Neural cell (in vitro differentiated cells): ENCODE results near the gene DDI1. TPM values are rescaled to one million over a fixed set of nuclear protein-coding genes. Genes with fewer than 3 reads are reported as not detected.

ENCODE experiments used
- H2AFZ ChIP-seq: fragments of 200-600, 300-800 bp; sonication (generic), shearing (Covaris generic); 2 replicates; pipeline ENCODE4 v1.6.0; 2014; ENCODE audit warnings: low read depth, mild to moderate bottlenecking, antibody characterized with exemption, low read length, moderate library complexity
- H3F3A ChIP-seq: fragments of 200-600 bp; shearing (Covaris generic); 2 replicates; pipeline ENCODE4 v1.6.1; 2016; ENCODE audit warnings: mild to moderate bottlenecking, moderate library complexity, mixed read lengths, antibody characterized with exemption, low read length; ENCODE audit not compliant: insufficient read depth, poor library complexity, severe bottlenecking
- H3K27ac ChIP-seq: fragments of 200-600, 300-800 bp; sonication (generic), shearing (Covaris generic); 2 replicates; pipeline ENCODE4 v1.5.1; 2014; ENCODE audit warnings: mild to moderate bottlenecking, low read length, moderate library complexity
- H3K27me3 ChIP-seq: fragments of 300-800, 200-600 bp; sonication (generic), shearing (Covaris generic); 2 replicates; pipeline ENCODE4 v1.6.0; 2014; ENCODE audit warnings: mild to moderate bottlenecking, low read depth, low read length, moderate library complexity; ENCODE audit not compliant: insufficient read depth
- H3K36me3 ChIP-seq: fragments of 300-800, 200-600 bp; sonication (generic), shearing (Covaris generic); 2 replicates; pipeline ENCODE4 v1.5.1; 2014; ENCODE audit warnings: mild to moderate bottlenecking, antibody characterized with exemption, low read length, moderate library complexity; ENCODE audit not compliant: insufficient read depth
- H3K4me2 ChIP-seq: fragments of 300-800, 200-600 bp; sonication (generic), shearing (Covaris generic); 2 replicates; pipeline ENCODE4 v1.6.0; 2014; ENCODE audit warnings: mild to moderate bottlenecking, low read length
- H3K4me3 ChIP-seq: fragments of 300-800, 200-600 bp; sonication (generic), shearing (Covaris generic); 2 replicates; pipeline ENCODE4 v1.5.1; 2014; ENCODE audit warnings: mild to moderate bottlenecking, low read length, moderate library complexity
- H3K79me2 ChIP-seq: fragments of 200-600 bp; shearing (Covaris generic); replicated peaks from 2 replicates; pipeline ENCODE4 v1.6.0; 2014; ENCODE audit warnings: mild to moderate bottlenecking, low read length, moderate library complexity; ENCODE audit not compliant: insufficient read depth
- H3K9ac ChIP-seq: fragments of 300-800, 200-600 bp; sonication (generic), shearing (Covaris generic); 2 replicates; pipeline ENCODE4 v1.6.1; 2016; ENCODE audit warnings: mild to moderate bottlenecking, low read length, mixed read lengths
- H3K9me2 ChIP-seq: fragments of 200-600 bp; shearing (Covaris generic); 2 replicates; pipeline ENCODE4 v1.6.1; 2016; ENCODE audit warnings: mild to moderate bottlenecking, low read length, mixed read lengths; ENCODE audit not compliant: insufficient read depth
- H3K9me3 ChIP-seq: fragments of 200-600, 300-800 bp; sonication (generic), shearing (Covaris generic); 2 replicates; pipeline ENCODE4 v1.6.1; 2016; ENCODE audit warnings: mild to moderate bottlenecking, mixed run types, low read length, moderate library complexity, mixed read lengths
- H4K20me1 ChIP-seq: fragments of 200-600 bp; shearing (Covaris generic); 2 replicates; pipeline ENCODE4 v1.6.1; 2016; ENCODE audit warnings: mild to moderate bottlenecking, mixed run types; ENCODE audit not compliant: insufficient read depth
- CTCF ChIP-seq: fragments of 450-650 bp; IDR thresholded peaks from 2 replicates; pipeline ENCODE4 v1.5.1; 2014; ENCODE audit warnings: antibody characterized with exemption, mild to moderate bottlenecking, moderate library complexity; ENCODE audit not compliant: poor library complexity, severe bottlenecking
- EP300 ChIP-seq: fragments of 450-650 bp; conservative IDR thresholded peaks from 2 replicates; pipeline ENCODE4 v1.6.1; 2014; ENCODE audit warnings: antibody characterized with exemption, mild to moderate bottlenecking, moderate library complexity; ENCODE audit not compliant: poor library complexity, severe bottlenecking
- EZH2 ChIP-seq: fragments of 200-600, 300-800 bp; shearing (Covaris generic), sonication (generic); IDR thresholded peaks from 2 replicates; pipeline ENCODE4 v1.6.1; 2014; ENCODE audit warnings: antibody characterized with exemption, low read length, borderline replicate concordance, mild to moderate bottlenecking; ENCODE audit not compliant: insufficient read depth, poor library complexity, severe bottlenecking
- MXI1 ChIP-seq: fragments of 450-650 bp; conservative IDR thresholded peaks from 2 replicates; pipeline ENCODE4 v1.6.1; 2014; ENCODE audit warnings: antibody characterized with exemption, mild to moderate bottlenecking; ENCODE audit not compliant: poor library complexity, severe bottlenecking
- POLR2AphosphoS5 ChIP-seq: IDR thresholded peaks from 2 replicates; pipeline ENCODE4 v1.6.1; 2012
- RAD21 ChIP-seq: fragments of 450-650 bp; conservative IDR thresholded peaks from 2 replicates; pipeline ENCODE4 v1.6.1; 2014; ENCODE audit warnings: antibody characterized with exemption, mild to moderate bottlenecking, moderate library complexity
- REST ChIP-seq: IDR thresholded peaks from 2 replicates; pipeline ENCODE4 v1.6.1; 2012; ENCODE audit warnings: borderline replicate concordance
- SMC3 ChIP-seq: fragments of 450-650 bp; conservative IDR thresholded peaks from 2 replicates; pipeline ENCODE4 v1.6.1; 2014; ENCODE audit warnings: antibody characterized with exemption, mild to moderate bottlenecking, moderate library complexity; ENCODE audit not compliant: poor library complexity
- TAF1 ChIP-seq: IDR thresholded peaks from 2 replicates; pipeline ENCODE4 v1.6.1; 2012; ENCODE audit warnings: low read depth
- polyA plus RNA-seq: library from polyadenylated mRNA; depleted of rRNA; stranded (reverse); fragments of >200 nt; gene quantifications from 2 replicates; pipeline ENCODE4 v1.2.3, GENCODE V29; 2014

Gene DDI1
- polyA plus RNA-seq, 1 donor from 2014 or later: not detected

- Histone ChIP-seq H3F3A (no peaks in the 10 kb centered on the region), H3K36me3 (no peaks in the 10 kb centered on the region), H3K4me3 (no peak overlapping the region), H3K27ac (no peak overlapping the region), H3K79me2 (no peaks in the 10 kb centered on the region), H3K4me2 (no peak overlapping the region), H2AFZ (no peak overlapping the region), H4K20me1 (no peaks in the 10 kb centered on the region), H3K9me3 (no peaks in the 10 kb centered on the region), H3K9me2 (no peaks in the 10 kb centered on the region), H3K27me3 (no peaks in the 10 kb centered on the region), H3K9ac (no peak overlapping the region)
- TF ChIP-seq EP300 (peak; percentile 24), MXI1 (no peak), POLR2AphosphoS5 (peak; percentile 40)
Measured at GRCh38 chr11:104055596-104055995, 19.2 kb downstream of the DDI1 start.

GRCh38 chr11:104057908-104058307, 21.5 kb downstream of the DDI1 start:
- no peak overlapping the region for H3K27ac ChIP-seq
- no peak overlapping the region for H3K4me2 ChIP-seq
- no peaks in the 10 kb centered on the region for H3K36me3 ChIP-seq
- no peak overlapping the region for H2AFZ ChIP-seq
- H3F3A ChIP-seq: no peaks in the 10 kb centered on the region
- no peaks in the 10 kb centered on the region for H3K9me3 ChIP-seq
- no peak overlapping the region for H3K9ac ChIP-seq
- H3K79me2 ChIP-seq: no peaks in the 10 kb centered on the region
- H3K27me3 ChIP-seq: no peaks in the 10 kb centered on the region
- H4K20me1 ChIP-seq: no peaks in the 10 kb centered on the region
- H3K4me3 ChIP-seq: no peak overlapping the region
- H3K9me2 ChIP-seq: no peaks in the 10 kb centered on the region
- TF ChIP-seq EZH2 (no peak), CTCF (no peak), POLR2AphosphoS5 (no peak), TAF1 (no peak), MXI1 (no peak), EP300 (no peak), REST (no peak), SMC3 (no peak), RAD21 (no peak)

GRCh38 chr11:104058680-104059079, 22.2 kb downstream of the DDI1 start:
- Histone ChIP-seq H3K9ac (no peak overlapping the region), H3K9me2 (no peaks in the 10 kb centered on the region), H3K79me2 (no peaks in the 10 kb centered on the region), H3F3A (no peaks in the 10 kb centered on the region), H3K27me3 (no peaks in the 10 kb centered on the region), H3K9me3 (no peaks in the 10 kb centered on the region), H3K4me2 (no peak overlapping the region), H4K20me1 (no peaks in the 10 kb centered on the region), H3K27ac (no peak overlapping the region), H3K4me3 (no peak overlapping the region), H3K36me3 (no peaks in the 10 kb centered on the region), H2AFZ (no peak overlapping the region)
- TF ChIP-seq POLR2AphosphoS5: no peak
- TF ChIP-seq SMC3: no peak
- no peak for TF ChIP-seq TAF1
- no peak for TF ChIP-seq EP300
- TF ChIP-seq CTCF: no peak
- no peak for TF ChIP-seq REST
